ENCODE measurements around the gene SLC4A4. TPM values are rescaled to one million over a fixed set of nuclear protein-coding genes. Genes with fewer than 3 reads are reported as not detected.

SLC4A4 gene
- total RNA-seq, 1 experiment from 2014 or later = 4.8 TPM

- DNase-seq (ENCODE audit: low spot score) = no peak
Measured at GRCh38 chr4:71599578-71599977, 260.8 kb downstream of the SLC4A4 start.

DNA sequence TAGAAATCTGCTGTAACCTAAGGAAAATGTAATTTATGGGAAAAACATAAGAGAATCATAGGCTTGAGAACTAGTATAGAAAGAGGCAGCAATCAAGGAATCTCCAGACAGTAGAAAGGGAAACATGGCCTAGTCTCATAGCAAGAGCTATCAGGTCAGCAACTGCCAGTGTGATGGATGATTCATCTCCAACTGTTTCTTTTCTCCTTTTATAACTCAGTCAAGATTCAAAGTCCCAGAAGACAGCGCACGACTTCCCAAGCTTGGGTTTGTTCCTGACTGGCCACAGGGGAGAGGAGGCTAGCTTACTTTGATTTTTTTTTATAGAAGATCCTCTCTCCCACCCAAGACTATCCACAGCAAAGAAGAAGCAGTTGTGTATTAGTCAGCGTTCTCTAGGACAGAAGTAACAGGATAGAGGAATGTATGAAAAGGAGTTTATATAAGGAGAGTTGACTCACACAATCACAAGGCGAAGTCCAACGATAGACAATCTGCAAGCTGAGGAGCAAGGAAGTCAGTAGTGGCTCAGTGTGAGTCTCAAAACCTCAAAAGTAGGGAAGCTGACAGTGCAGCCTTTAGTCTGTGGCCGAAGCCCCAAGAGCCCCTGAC, 263.6 kb downstream of the SLC4A4 start:
- DNase-seq (ENCODE audit: low spot score) = peak; percentile 30

GRCh38 chr4:71604785-71605184, 266.0 kb downstream of the SLC4A4 start:
- DNase-seq (ENCODE audit: low spot score) = no peak

GRCh38 chr4:71607109-71607508, 268.3 kb downstream of the SLC4A4 start:
- no peak for DNase-seq (ENCODE audit: low spot score)

GRCh38 chr4:71607780-71608677, 269.2 kb downstream of the SLC4A4 start:
- peak; percentile 79 for DNase-seq (ENCODE audit: low spot score)

DNA sequence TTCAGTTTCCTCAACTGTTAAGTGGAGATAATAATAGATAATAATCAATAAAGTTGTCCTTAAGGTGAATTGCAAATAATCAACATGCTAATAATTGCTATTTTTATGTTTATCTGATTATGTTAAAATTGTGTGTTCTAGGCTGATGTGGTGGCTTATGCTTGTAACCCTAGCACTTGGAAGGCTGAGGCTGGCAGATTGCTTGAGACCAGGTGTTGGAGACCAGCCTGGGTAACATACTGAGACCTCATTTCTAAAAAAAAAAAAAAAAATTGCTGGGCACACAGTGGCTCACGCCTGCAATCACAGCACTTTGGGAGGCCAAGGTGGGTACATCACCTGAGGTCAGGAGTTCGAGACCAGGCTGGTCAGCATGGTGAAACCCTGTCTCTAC, 269.9 kb downstream of the SLC4A4 start:
- DNase-seq (ENCODE audit: low spot score) = no peak

DNA sequence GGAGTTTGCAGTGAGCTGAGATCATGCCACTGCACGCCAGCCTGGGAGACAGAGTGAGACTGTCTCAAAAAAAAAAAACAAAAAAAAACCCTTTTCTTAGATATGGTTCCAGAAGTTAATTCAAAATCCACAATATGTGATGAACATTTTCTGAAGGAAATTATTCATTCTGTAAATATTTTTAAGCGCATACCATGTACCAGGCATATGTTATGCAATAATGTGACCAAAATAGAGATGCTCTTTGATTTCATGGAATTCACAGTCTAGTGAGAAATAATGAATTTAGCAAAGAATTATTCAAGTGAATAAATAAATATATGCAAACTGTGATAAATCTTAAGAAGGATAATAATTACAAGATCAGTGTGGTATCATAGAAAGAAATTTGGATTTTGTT, 270.3 kb downstream of the SLC4A4 start:
- no peak for DNase-seq (ENCODE audit: low spot score)

DNA sequence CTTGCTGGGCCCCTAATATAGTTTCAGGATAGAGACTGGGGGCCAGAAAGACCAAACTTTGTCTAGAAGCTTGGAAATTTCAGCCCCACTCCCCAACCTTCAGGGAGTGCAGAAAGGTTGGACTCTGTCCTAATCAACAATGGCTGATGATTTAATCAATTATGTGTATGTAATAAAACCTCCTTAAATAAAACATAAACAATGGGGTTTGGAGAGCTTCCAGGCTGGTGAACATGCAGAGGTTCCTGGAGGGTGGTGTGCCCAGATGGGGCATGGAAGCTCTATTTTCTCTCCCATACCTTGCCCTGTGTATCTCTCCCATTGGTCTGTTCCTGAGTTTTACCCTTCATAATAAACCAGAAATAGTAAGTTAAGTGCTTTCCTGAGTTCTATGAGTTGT, 270.8 kb downstream of the SLC4A4 start:
- DNase-seq (ENCODE audit: low spot score) = peak; percentile 25

DNA sequence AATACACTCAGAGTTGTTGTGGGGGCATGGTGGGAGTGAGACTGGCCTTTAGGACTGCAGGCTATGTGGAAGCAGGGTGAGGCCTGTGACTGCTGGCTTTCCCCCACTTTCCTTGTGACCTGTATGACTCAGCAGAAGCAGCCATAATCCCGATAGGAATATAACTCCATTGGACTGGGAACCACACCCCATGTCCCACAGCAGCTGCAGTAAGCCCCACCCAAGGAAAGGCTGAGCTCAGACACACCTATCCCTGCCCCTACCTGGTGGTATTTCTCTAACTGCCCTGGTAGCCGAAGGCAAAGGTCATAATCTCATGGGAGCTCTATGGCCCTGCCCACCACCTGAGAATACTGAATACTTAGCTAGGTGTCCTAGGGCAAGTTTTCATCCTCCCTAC, 275.8 kb downstream of the SLC4A4 start:
- no peak for DNase-seq (ENCODE audit: low spot score)

DNA sequence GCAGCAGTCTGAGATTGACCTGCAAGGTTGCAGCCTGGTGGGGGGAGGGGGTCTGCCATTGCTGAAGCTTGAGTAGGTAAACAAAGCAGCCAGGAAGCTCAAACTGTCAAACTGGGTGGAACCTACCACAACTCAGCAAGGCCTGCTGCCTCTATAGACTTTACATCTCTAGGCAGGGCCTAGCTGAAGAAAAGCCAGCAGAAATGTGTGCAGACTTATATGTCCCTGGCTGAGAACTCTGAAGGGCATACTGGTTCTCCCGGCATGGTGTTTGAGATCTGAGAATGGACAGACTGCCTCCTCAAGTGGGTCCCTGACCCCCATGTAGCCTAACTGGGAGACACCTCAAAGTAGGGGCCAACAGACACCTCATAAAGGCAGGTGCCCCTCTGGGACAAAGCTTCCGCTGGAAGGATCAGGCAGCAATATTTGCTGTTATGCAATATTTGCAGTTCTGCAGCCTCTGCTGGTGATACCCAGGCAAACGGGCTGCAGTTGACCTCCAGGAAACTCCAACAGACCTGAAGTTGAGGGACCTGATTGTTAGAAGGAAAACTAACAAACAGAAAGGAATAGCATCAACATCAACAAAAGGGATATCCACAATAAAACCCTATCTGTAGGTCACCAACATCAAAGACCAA, 277.5 kb downstream of the SLC4A4 start:
- DNase-seq (ENCODE audit: low spot score) = no peak

All from H4 (cell line).